GM18907 (cell line): ENCODE measurements around the gene ATP6V1C2.

ENCODE experiments used
- ATAC-seq: cut with Tn5 transposase; IDR thresholded peaks from one replicate; pipeline ENCODE4 v1.9.1; 2021; ENCODE audit warnings: mild to moderate bottlenecking, moderate library complexity; ENCODE audit not compliant: unreplicated experiment

Gene ATP6V1C2

GRCh38 chr2:10832203-10832936 lies 110.9 kb downstream of the ATP6V1C2 start:
- peak; percentile 85 for ATAC-seq

DNA sequence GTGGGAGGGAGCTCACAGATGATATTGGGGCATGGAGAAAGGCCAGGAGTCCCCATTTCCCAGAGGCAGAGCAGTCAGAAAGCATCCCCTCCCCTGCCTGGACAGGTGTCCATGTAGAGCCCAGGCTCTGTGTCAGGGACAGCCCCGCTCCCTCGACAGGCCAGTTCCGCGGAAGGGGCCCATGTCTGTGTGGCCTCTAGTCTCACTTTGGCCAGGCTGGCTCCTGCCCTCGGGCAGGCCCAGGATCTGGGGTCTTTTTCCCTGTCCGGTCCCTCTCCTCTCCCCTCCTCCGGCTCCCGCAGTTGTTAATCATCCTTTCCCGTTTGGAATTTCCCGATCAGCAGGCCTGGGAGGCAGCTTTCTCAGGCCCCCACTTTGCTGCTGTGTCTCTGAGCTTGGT lies 111.6 kb downstream of the ATP6V1C2 start:
- ATAC-seq = no peak

DNA sequence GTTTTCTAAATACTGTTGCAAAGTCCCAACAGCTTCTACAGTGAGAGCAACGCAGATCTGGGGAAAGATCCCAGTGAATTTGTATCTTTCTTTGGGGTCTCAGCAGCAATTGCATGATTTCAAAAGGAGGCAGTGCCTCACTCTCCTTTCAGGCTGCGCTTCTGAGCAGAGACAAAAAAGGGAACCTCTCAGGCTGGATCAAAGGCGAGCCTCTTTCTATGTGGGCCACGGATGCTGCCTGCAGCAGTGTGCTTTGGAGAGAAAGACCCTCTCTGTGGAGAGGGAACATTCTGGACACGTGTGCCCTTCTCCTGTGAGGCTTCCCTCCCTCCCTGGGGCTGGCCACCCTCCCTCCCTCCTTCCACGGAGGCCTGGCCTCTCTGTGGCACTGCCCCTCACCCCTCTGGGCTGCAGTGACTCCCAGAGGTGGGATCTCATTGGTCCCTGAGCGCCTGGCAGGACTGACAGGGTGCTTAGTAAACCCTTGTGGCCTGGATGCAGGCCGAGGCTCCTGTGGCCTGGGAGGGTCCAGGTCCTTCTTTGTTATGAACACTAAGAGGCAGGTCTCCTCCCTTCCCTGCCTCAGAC lies 112.7 kb downstream of the ATP6V1C2 start:
- ATAC-seq = no peak
